ENCODE data around the gene ZCCHC7. TPM values are rescaled to one million over a fixed set of nuclear protein-coding genes. Genes with fewer than 3 reads are reported as not detected.

The ZCCHC7 gene
- total and polyA plus RNA-seq, 2 donors (not counting 3 experiments of a cell fraction or from before 2014, with no cell fraction given): 7.4 to 14.8 TPM

DNA sequence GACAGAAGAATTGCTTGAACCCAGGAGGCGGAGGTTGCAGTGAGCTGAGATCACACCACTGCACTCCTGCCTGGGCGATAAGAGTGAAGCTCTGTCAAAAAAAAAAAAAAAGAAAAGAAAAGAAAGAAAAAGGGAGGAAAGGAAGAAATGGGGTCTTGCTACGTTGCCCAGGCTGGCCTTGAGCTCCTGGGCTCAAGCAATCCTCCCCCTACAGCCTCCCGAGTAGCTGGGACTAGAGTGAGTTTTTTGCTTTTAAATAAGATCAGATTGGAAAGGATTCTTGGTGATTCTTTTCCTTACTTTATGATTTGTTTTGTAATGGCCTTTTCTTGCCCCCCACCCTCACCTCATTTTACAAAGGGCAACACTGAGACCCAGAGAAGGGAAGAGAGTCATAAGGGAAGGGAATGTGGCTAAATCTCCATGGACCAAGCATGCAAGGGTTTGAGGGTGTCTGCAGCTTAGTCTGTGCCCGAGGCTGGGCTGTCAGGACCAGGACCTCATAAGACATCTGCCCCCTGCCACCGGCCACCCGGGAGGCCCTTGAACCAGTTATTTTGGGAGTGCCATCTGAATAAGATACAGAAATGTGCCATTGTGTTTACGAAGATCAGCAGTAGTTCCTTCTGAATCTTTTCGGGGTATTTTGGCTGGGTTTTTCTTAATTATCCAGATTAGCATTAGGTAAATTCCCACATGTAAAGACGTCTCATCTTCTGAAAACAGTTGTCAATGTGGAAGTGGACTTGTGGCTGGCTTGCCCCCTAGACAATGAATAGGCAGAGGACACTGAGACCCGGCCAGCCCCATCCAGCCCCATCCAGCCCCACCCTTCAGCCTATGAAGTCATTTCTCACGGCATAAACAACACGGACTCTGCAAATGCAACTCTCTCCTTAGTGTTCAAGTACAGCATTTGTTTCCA lies 257.6 kb downstream of the ZCCHC7 start:
- FAIRE-seq: no peak
- CTCF ChIA-PET: interaction anchor here (0.6 to 0.9 kb wide), 3 partner anchors 8 to 20 kb away, joined by 3 read pairs; no protein-coding TSS in a partner anchor

DNA sequence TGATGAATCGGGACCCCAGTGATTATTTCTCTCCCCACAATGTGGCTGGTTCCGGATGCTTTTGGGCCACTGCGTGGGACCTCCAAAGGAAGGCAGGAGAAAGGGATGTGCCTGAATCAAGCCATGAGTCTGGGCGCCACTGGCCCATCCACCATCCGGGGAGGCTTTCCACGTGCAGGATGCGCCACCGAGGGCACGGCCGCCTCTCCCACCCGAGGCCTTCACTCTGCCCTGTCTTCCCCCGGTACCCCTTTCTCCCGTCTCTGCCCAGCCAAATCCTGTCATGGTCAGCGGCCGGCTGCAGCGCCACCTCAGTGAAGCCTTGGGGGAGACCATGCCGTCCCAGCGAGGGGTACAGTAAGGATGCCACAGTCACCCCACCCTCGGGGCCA lies 258.2 kb downstream of the ZCCHC7 start:
- POLR2A ChIA-PET: no interaction called here

More for the DNA sequence above, 257.6 kb downstream of the ZCCHC7 start:
- POLR2A ChIA-PET: no interaction called here
- no TSS peak for BruUV-seq (replicated peaks)
- H3K79me2 ChIP-seq (ENCODE audit: control insufficient read depth, insufficient read depth, low read length): no peaks in the 10 kb centered on the region
- H4K20me1 ChIP-seq (replicated peaks; ENCODE audit: control insufficient read depth, extremely low read depth, insufficient read depth, low read length): no peaks in the 10 kb centered on the region
- H2AFZ ChIP-seq (ENCODE audit: low read depth, low read length): no peak overlapping the region
- H3K27me3 ChIP-seq (ENCODE audit: control insufficient read depth in 2 of 2, insufficient read depth in 2 of 2, low read length in 2 of 2): no peaks in the 10 kb centered on the region
- dilution Hi-C loops (cut with MboI; ENCODE audit: extremely low pct_ligation_motif_present, low sequenced_read_pairs): no loop called here
- no peak overlapping the region for H3K9ac ChIP-seq (replicated peaks; ENCODE audit: extremely low read depth, insufficient read depth, low read length)
- no peak overlapping the region for H3K4me3 ChIP-seq (replicated peaks in 1 of 3; ENCODE audit: insufficient read depth in 1 of 3, low read depth in 1 of 3, low read length in 3 of 3)
- no peaks in the 10 kb centered on the region for H3K9me1 ChIP-seq (replicated peaks; ENCODE audit: control insufficient read depth, extremely low read depth, insufficient read depth, low read length)
- no peak for TF ChIP-seq POLR2A (IDR thresholded peaks at IDR 0.05; ENCODE audit: low read depth, low read length)
- no peak for TF ChIP-seq JUN (IDR thresholded peaks at IDR 0.05; ENCODE audit: borderline replicate concordance, insufficient read depth, insufficient read length, low read depth)
- DNase-seq (ENCODE audit: low read depth, low spot score): no peak
- H3K9me3 ChIP-seq (replicated peaks; ENCODE audit: control insufficient read depth, insufficient read depth, low read length): no peaks in the 10 kb centered on the region
- no peak overlapping the region for H3K27ac ChIP-seq (ENCODE audit: insufficient read depth, low read depth, low read length)
- H3K36me3 ChIP-seq (ENCODE audit: control insufficient read depth in 2 of 2, extremely low read depth in 1 of 2, insufficient read depth in 2 of 2, low read length in 2 of 2): no peaks in the 10 kb centered on the region
- H3K4me1 ChIP-seq (ENCODE audit: control insufficient read depth, extremely low read depth, insufficient read depth, low read length): no peaks in the 10 kb centered on the region
- no peak overlapping the region for H3K4me2 ChIP-seq (ENCODE audit: insufficient read depth, low read length)
- intact Hi-C loops (cut with micrococcal nuclease): no loop called here

More for the DNA sequence above, 258.2 kb downstream of the ZCCHC7 start:
- no peaks in the 10 kb centered on the region for H3K4me1 ChIP-seq (ENCODE audit: control insufficient read depth, extremely low read depth, insufficient read depth, low read length)
- H3K36me3 ChIP-seq (ENCODE audit: control insufficient read depth in 2 of 2, extremely low read depth in 1 of 2, insufficient read depth in 2 of 2, low read length in 2 of 2): no peaks in the 10 kb centered on the region
- intact Hi-C loops (cut with micrococcal nuclease): no loop called here
- no peaks in the 10 kb centered on the region for H3K27me3 ChIP-seq (ENCODE audit: control insufficient read depth in 2 of 2, insufficient read depth in 2 of 2, low read length in 2 of 2)
- H3K27ac ChIP-seq (ENCODE audit: insufficient read depth, low read depth, low read length): no peak overlapping the region
- H4K20me1 ChIP-seq (replicated peaks; ENCODE audit: control insufficient read depth, extremely low read depth, insufficient read depth, low read length): no peaks in the 10 kb centered on the region
- no peaks in the 10 kb centered on the region for H3K9me3 ChIP-seq (replicated peaks; ENCODE audit: control insufficient read depth, insufficient read depth, low read length)
- no peak overlapping the region for H3K4me2 ChIP-seq (ENCODE audit: insufficient read depth, low read length)
- no peak overlapping the region for H3K4me3 ChIP-seq (replicated peaks in 1 of 3; ENCODE audit: insufficient read depth in 1 of 3, low read depth in 1 of 3, low read length in 3 of 3)
- no peaks in the 10 kb centered on the region for H3K79me2 ChIP-seq (ENCODE audit: control insufficient read depth, insufficient read depth, low read length)
- no peak for TF ChIP-seq JUN (IDR thresholded peaks at IDR 0.05; ENCODE audit: borderline replicate concordance, insufficient read depth, insufficient read length, low read depth)
- TF ChIP-seq, protein P1, sequence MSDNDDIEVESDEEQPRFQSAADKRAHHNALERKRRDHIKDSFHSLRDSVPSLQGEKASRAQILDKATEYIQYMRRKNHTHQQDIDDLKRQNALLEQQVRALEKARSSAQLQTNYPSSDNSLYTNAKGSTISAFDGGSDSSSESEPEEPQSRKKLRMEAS (IDR thresholded peaks at IDR 0.05; ENCODE audit: insufficient read depth, insufficient read length): no peak
- TF ChIP-seq POLR2AphosphoS5 (IDR thresholded peaks at IDR 0.05; ENCODE audit: insufficient read depth, low read depth, low read length): no peak
- TF ChIP-seq MYC (IDR thresholded peaks at IDR 0.05; ENCODE audit: low read depth, low read length): no peak
- TF ChIP-seq, protein P2, sequence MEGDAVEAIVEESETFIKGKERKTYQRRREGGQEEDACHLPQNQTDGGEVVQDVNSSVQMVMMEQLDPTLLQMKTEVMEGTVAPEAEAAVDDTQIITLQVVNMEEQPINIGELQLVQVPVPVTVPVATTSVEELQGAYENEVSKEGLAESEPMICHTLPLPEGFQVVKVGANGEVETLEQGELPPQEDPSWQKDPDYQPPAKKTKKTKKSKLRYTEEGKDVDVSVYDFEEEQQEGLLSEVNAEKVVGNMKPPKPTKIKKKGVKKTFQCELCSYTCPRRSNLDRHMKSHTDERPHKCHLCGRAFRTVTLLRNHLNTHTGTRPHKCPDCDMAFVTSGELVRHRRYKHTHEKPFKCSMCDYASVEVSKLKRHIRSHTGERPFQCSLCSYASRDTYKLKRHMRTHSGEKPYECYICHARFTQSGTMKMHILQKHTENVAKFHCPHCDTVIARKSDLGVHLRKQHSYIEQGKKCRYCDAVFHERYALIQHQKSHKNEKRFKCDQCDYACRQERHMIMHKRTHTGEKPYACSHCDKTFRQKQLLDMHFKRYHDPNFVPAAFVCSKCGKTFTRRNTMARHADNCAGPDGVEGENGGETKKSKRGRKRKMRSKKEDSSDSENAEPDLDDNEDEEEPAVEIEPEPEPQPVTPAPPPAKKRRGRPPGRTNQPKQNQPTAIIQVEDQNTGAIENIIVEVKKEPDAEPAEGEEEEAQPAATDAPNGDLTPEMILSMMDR (IDR thresholded peaks at IDR 0.05; ENCODE audit: extremely low read depth in 1 of 2, insufficient read depth in 1 of 2, low read depth in 1 of 2, low read length in 2 of 2): no peak
- TF ChIP-seq EZH2 (IDR thresholded peaks at IDR 0.05; ENCODE audit: borderline replicate concordance, low read depth, low read length, severe bottlenecking): no peak
- no peak for TF ChIP-seq GATA2 (IDR thresholded peaks at IDR 0.05; ENCODE audit: insufficient read depth, insufficient read length, low read depth, low read length)
- TF ChIP-seq FOS (IDR thresholded peaks at IDR 0.05; ENCODE audit: borderline replicate concordance, insufficient read depth, low read length): no peak
- no peak for TF ChIP-seq POLR2A (IDR thresholded peaks at IDR 0.05; ENCODE audit: low read depth, low read length)
- FAIRE-seq: no peak
- CTCF ChIA-PET: interaction anchor here (1.4 kb wide), 1 partner anchor 10 kb away, joined by 3 read pairs; no protein-coding TSS in a partner anchor
- dilution Hi-C loops (cut with MboI; ENCODE audit: extremely low pct_ligation_motif_present, low sequenced_read_pairs): no loop called here
- no peaks in the 10 kb centered on the region for H3K9me1 ChIP-seq (replicated peaks; ENCODE audit: control insufficient read depth, extremely low read depth, insufficient read depth, low read length)
- DNase-seq (ENCODE audit: low read depth, low spot score): no peak
- BruUV-seq (replicated peaks): no TSS peak
- H2AFZ ChIP-seq (ENCODE audit: low read depth, low read length): no peak overlapping the region
- H3K9ac ChIP-seq (replicated peaks; ENCODE audit: extremely low read depth, insufficient read depth, low read length): no peak overlapping the region
